HepG2 (cell line): ENCODE results near the gene RAD23A. TPM values are rescaled to one million over a fixed set of nuclear protein-coding genes. Genes with fewer than 3 reads are reported as not detected.

Experiments used
- ATAC-seq: fragments of 200-7000 bp; cut with Tn5 transposase; 3 replicates; pipeline ENCODE4 v1.9.1; 2020; ENCODE audit warnings: mild to moderate bottlenecking, moderate library complexity
- BruUV-seq: library from RNA; stranded (reverse); fragments of 400-500 nt; replicated peaks from 2 replicates; lab custom pipeline; 2021; lab: Mats Ljungman, UMichigan
- CTCF ChIA-PET: fragments of 300-600 bp; formaldehyde crosslinking; extraction: SDS; loops from one replicate; lab custom pipeline; 2021; ENCODE audit warnings: low total read pairs, inconsistent platforms, low intra/inter-chr PET ratio; lab: Yijun Ruan, JAX
- POLR2A ChIA-PET: fragments of 350-600 bp; sonication (Branson Sonifier 250); formaldehyde crosslinking; loops from one replicate; lab custom pipeline; 2020; ENCODE audit warnings: antibody characterized with exemption, inconsistent platforms; lab: Yijun Ruan, JAX
- DNase-seq: peaks from one replicate; pipeline ENCODE4 v3.0.0-alpha.2; 2015; ENCODE audit warnings: low spot score
- FAIRE-seq: peaks from 3 replicates; lab custom pipeline; 2011; peaks lifted over from hg19 to GRCh38; lab: Jason Lieb, UNC
- H2AFZ ChIP-seq: one replicate; pipeline ENCODE4 v1.6.1; 2011; ENCODE audit warnings: low read length, inconsistent platforms
- H3K27ac ChIP-seq: fragments of 300-600 bp; 3 replicates; pipeline ENCODE4 v1.8.0; 2011; ENCODE audit warnings: mixed run types, mild to moderate bottlenecking, mixed read lengths, low read length, inconsistent platforms; ENCODE audit not compliant: insufficient read depth; ENCODE audit errors: extremely low read length
- H3K27me3 ChIP-seq, 2 experiments: fragments of 200-600 bp in 1 of 2; 2 replicates in 1 of 2; 3 replicates in 1 of 2; pipeline versions ENCODE4 v1.6.0 to v1.8.0; 2011; ENCODE audit warnings: low read length in 2 of 2, mild to moderate bottlenecking in 2 of 2, moderate library complexity in 2 of 2, inconsistent platforms in 1 of 2; ENCODE audit not compliant: insufficient read depth in 2 of 2, control insufficient read depth in 1 of 2
- H3K36me3 ChIP-seq, 2 experiments: fragments of 200-600 bp in 1 of 2; replicated peaks in 1 of 2; 2 replicates in 1 of 2; 3 replicates in 1 of 2; pipeline versions ENCODE4 v1.5.1 to v1.8.0; 2011; ENCODE audit warnings: low read length in 2 of 2, inconsistent platforms in 1 of 2; ENCODE audit not compliant: insufficient read depth in 2 of 2, control insufficient read depth in 1 of 2
- H3K4me1 ChIP-seq: 2 replicates; pipeline ENCODE4 v1.5.1; 2012; ENCODE audit warnings: low read length, inconsistent platforms; ENCODE audit not compliant: insufficient read depth
- H3K4me2 ChIP-seq: 2 replicates; pipeline ENCODE4 v1.6.0; 2011; ENCODE audit warnings: low read depth, low read length, inconsistent platforms
- H3K4me3 ChIP-seq, 3 experiments: fragments of 200-600 bp in 1 of 3; sonication (generic), shearing (Covaris generic) in 1 of 3; replicated peaks in 1 of 3; 2 replicates each; pipeline ENCODE4 v1.5.1; 2011 to 2016; ENCODE audit warnings: low read length in 3 of 3, inconsistent platforms in 2 of 3, low read depth in 2 of 3, mild to moderate bottlenecking in 2 of 3, control low read depth in 1 of 3, mixed read lengths in 1 of 3; ENCODE audit not compliant: insufficient read depth in 1 of 3
- H3K79me2 ChIP-seq: one replicate; pipeline ENCODE4 v1.6.1; 2011; ENCODE audit warnings: low read length, inconsistent platforms; ENCODE audit not compliant: insufficient read depth
- H3K9ac ChIP-seq: 2 replicates; pipeline ENCODE4 v1.6.0; 2011; ENCODE audit warnings: mild to moderate bottlenecking, low read depth, low read length, inconsistent platforms; ENCODE audit not compliant: insufficient read depth
- H3K9me3 ChIP-seq: 2 replicates; pipeline ENCODE4 v1.5.1; 2012; ENCODE audit warnings: mild to moderate bottlenecking, low read length
- H4K20me1 ChIP-seq: 2 replicates; pipeline ENCODE4 v1.6.0; 2011; ENCODE audit warnings: inconsistent platforms, mild to moderate bottlenecking, low read length, moderate library complexity; ENCODE audit not compliant: insufficient read depth
- CEBPG ChIP-seq: IDR thresholded peaks from 2 replicates; pipeline ENCODE4 v1.6.1; 2016
- HNRNPUL1 ChIP-seq: fragments of 200-400 bp; formaldehyde crosslinking; IDR thresholded peaks from 2 replicates; pipeline ENCODE4 v1.6.1; 2017; ENCODE audit warnings: low read depth, mild to moderate bottlenecking, low read length, moderate library complexity
- NR3C1 ChIP-seq: sonication (generic); formaldehyde crosslinking; IDR thresholded peaks from 2 replicates; pipeline ENCODE4 v1.4.0; 2020; ENCODE audit warnings: missing genetic modification reagents
- SIN3B ChIP-seq: fragments of 150-350 bp; IDR thresholded peaks from 2 replicates; pipeline ENCODE4 v1.6.1; 2014; ENCODE audit warnings: low read length
- ZEB1 ChIP-seq: IDR thresholded peaks from 2 replicates; pipeline ENCODE4 v1.6.1; 2012; ENCODE audit warnings: mild to moderate bottlenecking, low read depth, inconsistent platforms; ENCODE audit not compliant: insufficient replicate concordance
- ZMYM4 ChIP-seq: sonication (generic); formaldehyde crosslinking; IDR thresholded peaks from 2 replicates; pipeline ENCODE4 v1.8.1; 2023; ENCODE audit warnings: mild to moderate bottlenecking, missing genetic modification reagents
- ZNF460 ChIP-seq: sonication (generic); formaldehyde crosslinking; IDR thresholded peaks from 2 replicates; pipeline ENCODE4 v1.5.1; 2020; ENCODE audit warnings: missing genetic modification reagents, mild to moderate bottlenecking, borderline replicate concordance
- WGBS: methylation state at CpG from one replicate; pipeline ENCODE4 v1.1.6; 2017; ENCODE audit warnings: low lambda C conversion rate; 5-methylcytosine and 5-hydroxymethylcytosine counted together
- in situ Hi-C: cut with HindIII; loops from 2 replicates; pipeline ENCODE4 v1.10.0; 2017; ENCODE audit warnings: low pct_unique_long_range_greater_than_20kb; ENCODE audit not compliant: extremely low pct_ligation_motif_present
- intact Hi-C: fragments of 100-400 bp; cut with micrococcal nuclease; formaldehyde crosslinking; loops from one replicate; pipeline ENCODE4 v1.10.0; 2022; ENCODE audit not compliant: unreplicated experiment
- polyA plus RNA-seq, 8 experiments: library from polyadenylated mRNA; depleted of rRNA in 3 of 8; stranded (reverse) in 7 of 8; unstranded in 1 of 8; fragments of >200 nt; fragmentation: Illumina TruSeq in 4 of 8; extraction: Trizol in 4 of 8; gene quantifications; 2 replicates each; pipeline versions ENCODE4 v1.2.1 to v1.2.3, GENCODE V29; 2011 to 2016; ENCODE audit warnings: low read depth in 4 of 8, missing spikeins in 1 of 8, mixed read lengths in 1 of 8; ENCODE audit not compliant: insufficient read depth in 1 of 8
- total RNA-seq, 5 experiments: library from RNA; depleted of rRNA; stranded (reverse); fragments of >200 nt; fragmentation: Illumina TruSeq; extraction: Trizol; gene quantifications; 2 replicates each; pipeline ENCODE4 v1.2.3, GENCODE V29; 2016; ENCODE audit warnings: low read depth in 1 of 5
- TF ChIP-seq, protein P1 (sequence below): sonication (generic); formaldehyde crosslinking; IDR thresholded peaks from 2 replicates; pipeline ENCODE4 v1.4.0; 2020; ENCODE audit warnings: missing genetic modification reagents
- TF ChIP-seq, protein P2 (sequence below): sonication (generic); formaldehyde crosslinking; IDR thresholded peaks from 2 replicates; pipeline ENCODE4 v1.5.0; 2020; ENCODE audit warnings: missing genetic modification reagents, mild to moderate bottlenecking, borderline replicate concordance

RAD23A gene
- total and polyA plus RNA-seq, 2 of the 13 experiments (the other 11 are each of a cell fraction or from before 2014, with no cell fraction given): 42.5 to 54.2 TPM

DNA sequence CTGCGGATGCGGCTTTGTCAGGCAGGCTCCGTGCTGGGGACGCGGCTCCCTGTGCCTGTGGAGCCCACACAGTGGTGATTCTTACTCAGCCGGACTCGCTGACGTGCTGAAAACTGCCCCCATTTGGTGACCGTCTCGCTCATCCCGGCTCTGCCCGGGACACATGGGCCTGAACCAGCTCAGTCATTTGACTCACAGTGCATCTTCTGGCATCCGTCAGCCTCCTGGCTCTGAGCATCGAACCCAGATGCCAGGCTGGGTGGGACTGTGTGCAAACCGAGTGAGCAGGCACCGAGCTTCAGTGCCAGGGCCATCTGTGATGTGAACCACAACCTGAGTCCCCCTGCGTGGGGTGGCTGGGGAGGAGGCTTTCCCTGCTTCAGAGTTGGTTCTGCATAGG lies 49.2 kb upstream of the RAD23A start (continued):
- TF ChIP-seq, protein P1, sequence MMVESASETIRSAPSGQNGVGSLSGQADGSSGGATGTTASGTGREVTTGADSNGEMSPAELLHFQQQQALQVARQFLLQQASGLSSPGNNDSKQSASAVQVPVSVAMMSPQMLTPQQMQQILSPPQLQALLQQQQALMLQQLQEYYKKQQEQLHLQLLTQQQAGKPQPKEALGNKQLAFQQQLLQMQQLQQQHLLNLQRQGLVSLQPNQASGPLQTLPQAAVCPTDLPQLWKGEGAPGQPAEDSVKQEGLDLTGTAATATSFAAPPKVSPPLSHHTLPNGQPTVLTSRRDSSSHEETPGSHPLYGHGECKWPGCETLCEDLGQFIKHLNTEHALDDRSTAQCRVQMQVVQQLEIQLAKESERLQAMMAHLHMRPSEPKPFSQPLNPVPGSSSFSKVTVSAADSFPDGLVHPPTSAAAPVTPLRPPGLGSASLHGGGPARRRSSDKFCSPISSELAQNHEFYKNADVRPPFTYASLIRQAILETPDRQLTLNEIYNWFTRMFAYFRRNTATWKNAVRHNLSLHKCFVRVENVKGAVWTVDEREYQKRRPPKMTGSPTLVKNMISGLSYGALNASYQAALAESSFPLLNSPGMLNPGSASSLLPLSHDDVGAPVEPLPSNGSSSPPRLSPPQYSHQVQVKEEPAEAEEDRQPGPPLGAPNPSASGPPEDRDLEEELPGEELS (CRISPR knock-in tag): no peak
- TF ChIP-seq ZMYM4 (CRISPR knock-in tag) (no peak), ZNF460 (CRISPR knock-in tag) (no peak), SIN3B (no peak), CEBPG (no peak), HNRNPUL1 (no peak)
- TF ChIP-seq, protein P2, sequence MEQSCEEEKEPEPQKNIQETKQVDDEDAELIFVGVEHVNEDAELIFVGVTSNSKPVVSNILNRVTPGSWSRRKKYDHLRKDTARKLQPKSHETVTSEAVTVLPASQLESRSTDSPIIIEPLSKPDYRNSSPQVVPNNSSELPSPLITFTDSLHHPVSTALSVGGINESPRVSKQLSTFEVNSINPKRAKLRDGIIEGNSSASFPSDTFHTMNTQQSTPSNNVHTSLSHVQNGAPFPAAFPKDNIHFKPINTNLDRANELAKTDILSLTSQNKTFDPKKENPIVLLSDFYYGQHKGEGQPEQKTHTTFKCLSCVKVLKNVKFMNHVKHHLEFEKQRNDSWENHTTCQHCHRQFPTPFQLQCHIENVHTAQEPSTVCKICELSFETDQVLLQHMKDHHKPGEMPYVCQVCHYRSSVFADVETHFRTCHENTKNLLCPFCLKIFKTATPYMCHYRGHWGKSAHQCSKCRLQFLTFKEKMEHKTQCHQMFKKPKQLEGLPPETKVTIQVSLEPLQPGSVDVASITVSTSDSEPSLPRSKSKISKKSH (CRISPR knock-in tag): no peak

- H3K36me3 ChIP-seq: peaks cover 11 to 23% of the 10 kb centered on the region in 2 experiments; a peak in 3 of 5 replicates
- no peak overlapping the region for H3K4me3 ChIP-seq
- H3K79me2 ChIP-seq: no peaks in the 10 kb centered on the region
- TF ChIP-seq NR3C1 (CRISPR knock-in tag): no peak
- TF ChIP-seq ZEB1: no peak
- H3K27me3 ChIP-seq: no peaks in the 10 kb centered on the region
- WGBS: 84% methylated on average over 6 of the region's 10 CpGs
- H3K9me3 ChIP-seq: no peaks in the 10 kb centered on the region
- ChIA-PET CTCF (no interaction called here), POLR2A (interaction anchor here (2.8 to 3.5 kb wide), 2 partner anchors 9 to 14 kb away, joined by 9 to 11 read pairs; partner anchors contain the start of gene GCDH)
- no peaks in the 10 kb centered on the region for H4K20me1 ChIP-seq
- H3K9ac ChIP-seq: no peak overlapping the region
- H3K4me1 ChIP-seq: peaks cover 9% of the 10 kb centered on the region; the same call in 1 of the 2 replicates
- ATAC-seq (peak; percentile 30; the same call in 2 of the 3 replicates), DNase-seq (no peak), FAIRE-seq (no peak)
- no TSS peak for BruUV-seq
- intact Hi-C loops: no loop called here
- H2AFZ ChIP-seq: no peak overlapping the region
- in situ Hi-C loops: no loop called here
- H3K4me2 ChIP-seq: no peak overlapping the region
- no peak overlapping the region for H3K27ac ChIP-seq
Observed at GRCh38 chr19:12899891-12900518, 45.7 kb upstream of the RAD23A start.
